ENCODE data around the gene AUTS2.

AUTS2 gene

GRCh38 chr7:70752794-70753241 lies 1154.5 kb downstream of the AUTS2 start:
- no peak for DNase-seq

GRCh38 chr7:70756789-70757188 lies 1158.5 kb downstream of the AUTS2 start:
- DNase-seq = no peak

- no peak for DNase-seq
These were observed 1160.4 kb downstream of the AUTS2 start for GRCh38 chr7:70758646-70759045.

- no peak for DNase-seq
These were observed 1161.4 kb downstream of the AUTS2 start for GRCh38 chr7:70759674-70760073.

GRCh38 chr7:70761711-70762328 lies 1163.5 kb downstream of the AUTS2 start:
- DNase-seq = no peak

- DNase-seq = no peak
These were observed 1164.4 kb downstream of the AUTS2 start for GRCh38 chr7:70762696-70763095.

GRCh38 chr7:70763961-70764691 lies 1165.9 kb downstream of the AUTS2 start:
- DNase-seq = no peak

GRCh38 chr7:70764701-70765208 lies 1166.5 kb downstream of the AUTS2 start:
- no peak for DNase-seq

GRCh38 chr7:70765651-70766050 lies 1167.4 kb downstream of the AUTS2 start:
- no peak for DNase-seq

GRCh38 chr7:70766109-70766508 lies 1167.8 kb downstream of the AUTS2 start:
- DNase-seq = no peak

- no peak for DNase-seq
These were observed 1168.4 kb downstream of the AUTS2 start for GRCh38 chr7:70766694-70767093.

- no peak for DNase-seq
These were observed 1171.9 kb downstream of the AUTS2 start for GRCh38 chr7:70770154-70770553.

GRCh38 chr7:70771451-70771850 lies 1173.2 kb downstream of the AUTS2 start:
- no peak for DNase-seq

GRCh38 chr7:70772891-70773290 lies 1174.6 kb downstream of the AUTS2 start:
- DNase-seq = no peak

GRCh38 chr7:70773406-70773805 lies 1175.1 kb downstream of the AUTS2 start:
- no peak for DNase-seq

GRCh38 chr7:70774950-70775527 lies 1176.8 kb downstream of the AUTS2 start:
- no peak for DNase-seq

- no peak for DNase-seq
These were observed 1177.4 kb downstream of the AUTS2 start for GRCh38 chr7:70775570-70776156.

GRCh38 chr7:70776627-70777101 lies 1178.4 kb downstream of the AUTS2 start:
- DNase-seq = no peak

- no peak for DNase-seq
These were observed 1179.0 kb downstream of the AUTS2 start for GRCh38 chr7:70777251-70777650.

GRCh38 chr7:70778585-70778984 lies 1180.3 kb downstream of the AUTS2 start:
- no peak for DNase-seq

GRCh38 chr7:70779321-70779720 lies 1181.0 kb downstream of the AUTS2 start:
- DNase-seq = no peak

- no peak for DNase-seq
These were observed 1183.6 kb downstream of the AUTS2 start for GRCh38 chr7:70781922-70782311.

- DNase-seq = no peak
These were observed 1184.5 kb downstream of the AUTS2 start for GRCh38 chr7:70782796-70783195.

- no peak for DNase-seq
These were observed 1187.2 kb downstream of the AUTS2 start for GRCh38 chr7:70785427-70785826.
